ENCODE measurements around the gene RAP1GDS1. TPM values are rescaled to one million over a fixed set of nuclear protein-coding genes. Genes with fewer than 3 reads are reported as not detected.

Gene RAP1GDS1
- polyA plus RNA-seq, 3 donors, result 23.6 to 37.9 (median 37.8) TPM

DNA sequence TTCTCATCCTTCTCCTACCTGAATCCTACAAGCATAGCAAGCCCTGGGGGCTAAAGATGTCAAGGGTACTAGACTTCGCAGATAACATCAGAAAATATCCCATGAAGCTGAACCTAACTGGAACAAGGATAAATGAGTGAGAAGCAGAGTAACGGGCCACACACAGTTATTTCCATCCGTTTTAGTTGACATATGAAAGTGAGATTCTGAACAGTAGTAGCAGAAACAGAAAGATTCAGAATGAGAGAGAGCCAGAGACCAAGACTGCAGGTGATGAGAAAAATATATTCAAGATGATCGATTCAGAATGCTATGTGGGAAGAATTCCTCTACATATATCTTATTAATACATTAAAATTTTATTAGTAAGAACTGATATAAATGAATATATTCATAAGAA lies 232.1 kb downstream of the RAP1GDS1 start:
- H3K36me3 Mint-ChIP-seq, result no peaks in the 10 kb centered on the region
- TF ChIP-seq, protein P1, sequence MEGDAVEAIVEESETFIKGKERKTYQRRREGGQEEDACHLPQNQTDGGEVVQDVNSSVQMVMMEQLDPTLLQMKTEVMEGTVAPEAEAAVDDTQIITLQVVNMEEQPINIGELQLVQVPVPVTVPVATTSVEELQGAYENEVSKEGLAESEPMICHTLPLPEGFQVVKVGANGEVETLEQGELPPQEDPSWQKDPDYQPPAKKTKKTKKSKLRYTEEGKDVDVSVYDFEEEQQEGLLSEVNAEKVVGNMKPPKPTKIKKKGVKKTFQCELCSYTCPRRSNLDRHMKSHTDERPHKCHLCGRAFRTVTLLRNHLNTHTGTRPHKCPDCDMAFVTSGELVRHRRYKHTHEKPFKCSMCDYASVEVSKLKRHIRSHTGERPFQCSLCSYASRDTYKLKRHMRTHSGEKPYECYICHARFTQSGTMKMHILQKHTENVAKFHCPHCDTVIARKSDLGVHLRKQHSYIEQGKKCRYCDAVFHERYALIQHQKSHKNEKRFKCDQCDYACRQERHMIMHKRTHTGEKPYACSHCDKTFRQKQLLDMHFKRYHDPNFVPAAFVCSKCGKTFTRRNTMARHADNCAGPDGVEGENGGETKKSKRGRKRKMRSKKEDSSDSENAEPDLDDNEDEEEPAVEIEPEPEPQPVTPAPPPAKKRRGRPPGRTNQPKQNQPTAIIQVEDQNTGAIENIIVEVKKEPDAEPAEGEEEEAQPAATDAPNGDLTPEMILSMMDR (IDR thresholded peaks at IDR 0.05), result no peak
- no peak overlapping the region for H3K4me3 Mint-ChIP-seq
- H3K27ac Mint-ChIP-seq, result no peak overlapping the region
- Histone ChIP-seq H3K36me3 (replicated peaks in 1 of 2; ENCODE audit: control insufficient read depth in 1 of 2, insufficient read depth in 2 of 2, low read length in 2 of 2) (no peaks in the 10 kb centered on the region), H4K20me1 (ENCODE audit: insufficient read depth, low read length) (no peaks in the 10 kb centered on the region), H3K79me2 (ENCODE audit: insufficient read depth, low read length) (no peaks in the 10 kb centered on the region), H2AFZ (ENCODE audit: insufficient read depth, low read depth, low read length, poor library complexity, severe bottlenecking) (no peak overlapping the region), H3K9me3 (replicated peaks in 1 of 2; ENCODE audit: control insufficient read depth in 1 of 2, insufficient read depth in 1 of 2, low read length in 2 of 2) (no peaks in the 10 kb centered on the region), H3K4me3 (replicated peaks in 1 of 3; ENCODE audit: low read depth in 2 of 3, low read length in 3 of 3) (no peak overlapping the region), H3K4me2 (replicated peaks; ENCODE audit: extremely low read depth, low read length, poor library complexity, severe bottlenecking) (no peak overlapping the region), H3K27me3 (ENCODE audit: control insufficient read depth in 2 of 2, insufficient read depth in 2 of 2, low read length in 2 of 2) (no peaks in the 10 kb centered on the region), H3K27ac (ENCODE audit: low read depth in 1 of 2, low read length in 2 of 2) (no peak overlapping the region), H3K9ac (ENCODE audit: insufficient read depth, low read length, poor library complexity, severe bottlenecking) (no peak overlapping the region), H3K4me1 (ENCODE audit: control insufficient read depth in 1 of 2, insufficient read depth in 2 of 2, low read length in 2 of 2) (no peaks in the 10 kb centered on the region)
- 100% methylated on average over 1 of the region's 4 CpGs for WGBS (ENCODE audit: insufficient coverage)
- no peak for DNase-seq
- H3K27me3 Mint-ChIP-seq (ENCODE audit: low read depth in 3 of 3), result peaks cover 0 to 2% (median 2%) of the 10 kb centered on the region in 3 donors
- intact Hi-C loops (cut with micrococcal nuclease), result no loop called here
- H3K9me3 Mint-ChIP-seq, result peaks cover 0 to 5% (median 0%) of the 10 kb centered on the region in 7 donors
- H3K4me1 Mint-ChIP-seq, result no peaks in the 10 kb centered on the region

Other genes starting within 250 kb of the RAP1GDS1 start
- under 1 TPM in 1 of 3 donors, not detected in 2; 0.04 TPM for gene STPG2, start 117.9 kb upstream of the RAP1GDS1 start, polyA plus RNA-seq

Measured in CD14-positive monocyte (primary cell).